Stimulated activated CD8-positive, alpha-beta memory T cell treated with anti-CD3 and anti-CD28 coated beads, Interleukin-12 subunit alpha, Interleukin-12 subunit beta, amount 100 ng/mL, for 24 hours (primary cell): ENCODE data around the gene CELF5.

ENCODE experiments used
- DNase-seq: peaks from one replicate; pipeline ENCODE4 v3.0.0-alpha.2; 2020; ENCODE audit errors: extremely low read depth

Gene CELF5

DNA sequence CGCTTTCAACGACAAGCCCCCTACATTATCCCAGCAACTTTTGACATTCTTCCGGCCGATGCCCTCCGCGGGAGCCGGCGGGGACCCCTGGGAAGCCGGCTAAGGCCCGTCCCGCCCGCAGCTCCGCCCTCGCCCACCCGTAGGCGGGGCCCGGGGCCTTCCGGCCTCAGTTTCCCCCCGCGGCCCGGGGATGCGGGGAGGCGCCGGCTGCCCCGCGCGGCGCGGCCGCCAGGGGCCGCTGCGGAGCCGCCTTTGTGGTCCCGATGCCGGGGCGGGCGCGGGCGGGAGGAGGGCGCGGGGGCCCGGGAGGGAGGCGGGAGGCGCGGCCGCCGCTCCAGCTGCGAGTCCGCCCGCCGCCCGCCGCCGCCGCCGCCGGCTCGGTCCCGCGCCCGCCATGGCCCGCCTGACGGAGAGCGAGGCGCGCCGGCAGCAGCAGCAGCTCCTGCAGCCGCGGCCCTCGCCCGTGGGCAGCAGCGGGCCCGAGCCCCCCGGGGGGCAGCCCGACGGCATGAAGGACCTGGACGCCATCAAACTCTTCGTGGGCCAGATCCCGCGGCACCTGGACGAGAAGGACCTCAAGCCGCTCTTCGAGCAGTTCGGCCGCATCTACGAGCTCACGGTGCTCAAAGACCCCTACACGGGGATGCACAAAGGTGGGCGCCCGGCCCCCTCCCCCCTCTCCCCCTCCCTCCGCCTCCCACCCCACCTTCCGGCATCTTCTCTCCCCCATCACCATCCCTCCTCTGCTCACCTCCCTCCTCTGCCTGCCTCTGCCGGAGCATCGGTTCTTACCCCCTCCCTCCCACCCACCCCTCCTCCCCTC, at the start of gene CELF5:
CELF5 (plus strand) TSS at position 316 of the 823 bp plus-strand sequence; CDS start at position 395, 79 bp downstream.
- DNase-seq = peak; percentile 25

DNA sequence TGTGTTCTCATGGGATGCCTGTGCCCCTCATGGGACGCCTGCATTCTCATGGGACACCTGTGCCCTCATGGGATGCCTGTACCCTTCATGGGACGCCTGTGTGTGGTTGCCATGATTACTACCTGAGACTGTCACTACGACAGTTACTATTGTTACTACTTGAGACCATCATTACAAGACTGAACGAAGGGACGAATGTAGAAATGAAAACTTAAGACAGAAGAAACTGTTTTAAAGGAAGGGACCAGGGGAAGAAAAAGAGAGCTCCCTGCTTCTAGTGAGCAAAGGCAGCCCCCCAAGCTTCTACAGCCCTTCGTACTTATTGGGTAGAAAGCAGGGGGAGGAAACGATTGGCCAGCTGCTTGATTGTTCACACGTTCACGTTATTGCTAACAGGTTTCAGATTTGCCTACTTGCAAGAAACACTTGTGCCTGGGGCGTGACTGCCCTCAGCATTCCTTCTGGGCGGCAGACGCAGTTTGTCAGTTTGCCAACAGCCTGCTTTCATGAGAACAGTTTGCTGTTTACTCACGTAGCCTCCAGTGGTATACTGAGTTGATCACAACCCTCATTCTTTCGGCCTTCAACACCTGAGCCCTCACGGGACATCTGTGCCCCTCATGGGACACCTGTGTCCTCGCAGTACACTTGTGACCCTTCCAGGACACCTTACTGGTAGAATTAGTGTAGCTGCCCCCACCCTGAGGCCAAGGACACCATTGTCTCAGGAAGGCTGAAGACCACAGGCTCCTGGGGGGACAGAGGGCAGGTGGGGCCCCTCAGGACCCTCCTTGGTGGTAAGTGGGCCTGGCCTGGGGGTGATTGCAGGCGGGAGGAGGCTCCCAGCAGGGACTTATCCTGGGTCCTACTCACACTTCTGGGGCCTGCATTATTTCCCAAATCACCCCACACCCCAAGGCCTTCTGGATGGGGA, 48.4 kb upstream of the CELF5 start:
- no peak for DNase-seq

DNA sequence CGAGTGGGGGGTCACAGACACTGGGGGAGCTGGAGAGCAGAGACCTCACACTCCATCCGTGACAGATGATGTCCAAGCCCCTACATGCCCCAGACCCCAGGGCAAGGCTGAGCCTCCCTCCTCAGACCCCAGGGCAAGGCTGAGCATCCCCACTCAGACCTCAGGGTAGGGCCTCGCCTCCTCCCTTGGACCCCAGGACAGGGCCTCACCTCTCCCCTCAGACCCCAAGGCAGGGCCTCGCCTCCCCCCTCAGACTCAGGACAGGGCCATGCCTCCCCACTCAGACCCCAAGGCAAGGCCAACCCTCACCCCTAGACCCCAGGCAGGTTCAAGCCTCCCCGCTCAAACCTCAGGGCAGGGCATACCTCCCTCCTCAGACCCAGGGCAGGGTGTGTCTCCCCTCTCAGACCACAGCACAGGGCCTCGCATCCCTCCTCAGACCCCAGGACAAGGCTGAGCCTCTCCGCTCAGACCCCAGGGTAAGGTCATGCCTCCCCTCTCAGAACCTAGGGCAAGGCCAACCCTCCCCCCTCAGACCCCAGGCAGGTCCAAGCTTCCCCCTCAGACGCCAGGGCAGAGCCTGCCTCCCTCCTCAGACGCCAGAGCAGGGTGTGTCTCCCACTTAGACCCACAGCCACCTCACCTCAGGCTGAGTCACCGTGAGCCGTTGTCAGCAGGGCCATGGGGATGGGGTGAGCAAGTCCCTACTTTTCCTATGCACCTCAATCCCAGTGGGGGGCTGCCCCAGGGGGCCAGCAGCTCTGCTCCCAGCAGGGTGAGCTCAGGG, 47.6 kb upstream of the CELF5 start:
- no peak for DNase-seq

DNA sequence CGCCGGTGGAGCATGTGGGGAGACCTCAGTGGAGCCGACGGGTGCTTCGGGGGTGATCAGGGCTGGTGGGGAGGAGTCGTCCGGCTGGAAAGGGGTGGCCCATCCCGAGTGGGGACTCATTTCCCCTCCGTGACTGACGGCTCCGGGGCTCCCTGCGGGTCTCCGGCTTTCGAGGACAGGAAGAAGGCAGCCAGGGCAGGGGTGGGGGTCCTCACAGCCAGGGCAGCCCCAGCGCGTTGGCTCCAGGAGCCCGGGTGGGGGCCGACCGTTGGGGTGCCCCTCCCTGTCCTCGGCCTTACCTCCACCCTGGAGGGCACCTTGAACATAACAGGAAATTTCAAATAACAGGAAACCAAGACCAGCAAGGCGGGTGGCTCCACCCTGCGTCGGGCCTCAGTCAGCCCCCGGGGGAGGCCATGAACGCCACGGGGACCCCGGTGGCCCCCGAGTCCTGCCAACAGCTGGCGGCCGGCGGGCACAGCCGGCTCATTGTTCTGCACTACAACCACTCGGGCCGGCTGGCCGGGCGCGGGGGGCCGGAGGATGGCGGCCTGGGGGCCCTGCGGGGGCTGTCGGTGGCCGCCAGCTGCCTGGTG, 46.0 kb upstream of the CELF5 start, which contains the start of gene S1PR4:
S1PR4 (plus strand) TSS at position 393 of the 596 bp plus-strand sequence; CDS start at position 417, 24 bp downstream.
- peak; percentile 31 for DNase-seq

DNA sequence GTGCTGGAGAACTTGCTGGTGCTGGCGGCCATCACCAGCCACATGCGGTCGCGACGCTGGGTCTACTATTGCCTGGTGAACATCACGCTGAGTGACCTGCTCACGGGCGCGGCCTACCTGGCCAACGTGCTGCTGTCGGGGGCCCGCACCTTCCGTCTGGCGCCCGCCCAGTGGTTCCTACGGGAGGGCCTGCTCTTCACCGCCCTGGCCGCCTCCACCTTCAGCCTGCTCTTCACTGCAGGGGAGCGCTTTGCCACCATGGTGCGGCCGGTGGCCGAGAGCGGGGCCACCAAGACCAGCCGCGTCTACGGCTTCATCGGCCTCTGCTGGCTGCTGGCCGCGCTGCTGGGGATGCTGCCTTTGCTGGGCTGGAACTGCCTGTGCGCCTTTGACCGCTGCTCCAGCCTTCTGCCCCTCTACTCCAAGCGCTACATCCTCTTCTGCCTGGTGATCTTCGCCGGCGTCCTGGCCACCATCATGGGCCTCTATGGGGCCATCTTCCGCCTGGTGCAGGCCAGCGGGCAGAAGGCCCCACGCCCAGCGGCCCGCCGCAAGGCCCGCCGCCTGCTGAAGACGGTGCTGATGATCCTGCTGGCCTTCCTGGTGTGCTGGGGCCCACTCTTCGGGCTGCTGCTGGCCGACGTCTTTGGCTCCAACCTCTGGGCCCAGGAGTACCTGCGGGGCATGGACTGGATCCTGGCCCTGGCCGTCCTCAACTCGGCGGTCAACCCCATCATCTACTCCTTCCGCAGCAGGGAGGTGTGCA, 45.3 kb upstream of the CELF5 start:
- no peak for DNase-seq

DNA sequence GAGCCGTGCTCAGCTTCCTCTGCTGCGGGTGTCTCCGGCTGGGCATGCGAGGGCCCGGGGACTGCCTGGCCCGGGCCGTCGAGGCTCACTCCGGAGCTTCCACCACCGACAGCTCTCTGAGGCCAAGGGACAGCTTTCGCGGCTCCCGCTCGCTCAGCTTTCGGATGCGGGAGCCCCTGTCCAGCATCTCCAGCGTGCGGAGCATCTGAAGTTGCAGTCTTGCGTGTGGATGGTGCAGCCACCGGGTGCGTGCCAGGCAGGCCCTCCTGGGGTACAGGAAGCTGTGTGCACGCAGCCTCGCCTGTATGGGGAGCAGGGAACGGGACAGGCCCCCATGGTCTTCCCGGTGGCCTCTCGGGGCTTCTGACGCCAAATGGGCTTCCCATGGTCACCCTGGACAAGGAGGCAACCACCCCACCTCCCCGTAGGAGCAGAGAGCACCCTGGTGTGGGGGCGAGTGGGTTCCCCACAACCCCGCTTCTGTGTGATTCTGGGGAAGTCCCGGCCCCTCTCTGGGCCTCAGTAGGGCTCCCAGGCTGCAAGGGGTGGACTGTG, 44.6 kb upstream of the CELF5 start:
- no peak for DNase-seq

DNA sequence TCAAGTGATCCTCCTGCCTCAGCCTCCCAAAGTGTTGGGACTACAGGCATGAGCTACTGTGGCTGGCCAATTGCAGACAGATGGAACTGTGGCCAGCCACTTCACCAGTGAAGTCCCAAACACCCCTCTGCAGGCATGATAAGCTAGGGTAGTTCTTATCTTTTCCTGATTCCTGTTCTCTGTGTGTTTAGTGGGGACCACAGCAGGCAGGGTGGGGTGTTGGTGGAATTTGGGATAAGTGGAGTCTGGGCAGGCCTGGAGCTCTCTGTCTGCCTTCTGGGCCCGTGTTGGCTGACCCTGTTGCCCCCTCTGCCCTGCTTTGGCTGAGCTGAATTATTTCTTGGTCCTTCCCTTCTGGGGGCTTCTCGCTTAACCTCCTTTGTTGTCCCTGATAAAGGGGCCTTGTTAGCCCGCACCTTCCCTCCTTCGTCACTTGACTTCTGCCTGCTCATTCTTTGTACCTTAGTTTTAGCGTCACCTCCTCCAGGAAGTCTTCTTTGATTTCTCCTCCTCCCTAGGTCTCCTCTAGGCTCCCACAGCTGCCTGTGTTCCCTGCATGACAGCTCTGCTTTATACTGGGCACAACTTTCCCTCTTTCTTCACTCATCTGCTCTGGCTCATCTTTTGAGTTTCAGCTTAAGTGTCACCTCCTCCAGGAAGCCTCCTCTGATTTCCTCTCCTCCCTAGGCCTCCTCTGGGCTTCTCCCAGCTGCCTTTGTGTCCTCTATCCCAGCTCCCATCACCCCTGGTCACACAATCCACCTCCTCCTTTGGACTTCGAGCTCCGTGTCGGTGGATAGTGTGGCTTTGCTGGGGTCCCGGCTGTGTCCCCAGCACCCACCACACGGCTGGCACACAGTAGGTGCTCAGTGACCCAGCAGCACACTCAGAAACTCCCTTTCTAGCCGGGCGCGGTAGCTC, 40.5 kb upstream of the CELF5 start:
- DNase-seq = no peak

DNA sequence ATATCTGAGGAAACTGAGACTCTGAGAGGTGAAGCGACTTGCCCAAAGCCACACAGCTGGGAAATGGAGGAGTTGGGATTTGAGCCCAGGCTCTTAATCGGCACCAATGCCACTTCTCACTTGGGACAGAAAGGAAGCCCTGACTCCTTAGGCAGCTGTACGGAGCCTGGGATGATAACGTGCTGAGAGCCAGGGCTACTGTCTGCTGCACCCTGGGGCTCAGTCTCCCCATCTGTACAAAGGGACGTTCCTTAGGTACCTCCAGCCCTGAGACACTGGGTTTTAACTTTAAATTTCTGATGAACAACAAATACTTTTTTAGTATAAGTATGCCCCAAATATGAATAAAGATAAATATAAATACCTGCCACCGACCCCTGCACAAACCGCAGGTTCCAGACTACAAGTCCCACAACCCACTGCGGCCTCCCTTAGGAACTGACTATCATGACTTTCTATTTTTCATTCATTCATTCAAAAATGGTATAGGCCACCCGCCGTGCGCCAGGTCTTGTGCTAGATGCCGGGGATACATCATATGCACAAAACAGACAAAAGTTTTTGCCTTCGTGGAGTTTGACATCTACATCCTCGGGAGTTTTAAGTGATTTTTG, 39.5 kb upstream of the CELF5 start:
- no peak for DNase-seq

DNA sequence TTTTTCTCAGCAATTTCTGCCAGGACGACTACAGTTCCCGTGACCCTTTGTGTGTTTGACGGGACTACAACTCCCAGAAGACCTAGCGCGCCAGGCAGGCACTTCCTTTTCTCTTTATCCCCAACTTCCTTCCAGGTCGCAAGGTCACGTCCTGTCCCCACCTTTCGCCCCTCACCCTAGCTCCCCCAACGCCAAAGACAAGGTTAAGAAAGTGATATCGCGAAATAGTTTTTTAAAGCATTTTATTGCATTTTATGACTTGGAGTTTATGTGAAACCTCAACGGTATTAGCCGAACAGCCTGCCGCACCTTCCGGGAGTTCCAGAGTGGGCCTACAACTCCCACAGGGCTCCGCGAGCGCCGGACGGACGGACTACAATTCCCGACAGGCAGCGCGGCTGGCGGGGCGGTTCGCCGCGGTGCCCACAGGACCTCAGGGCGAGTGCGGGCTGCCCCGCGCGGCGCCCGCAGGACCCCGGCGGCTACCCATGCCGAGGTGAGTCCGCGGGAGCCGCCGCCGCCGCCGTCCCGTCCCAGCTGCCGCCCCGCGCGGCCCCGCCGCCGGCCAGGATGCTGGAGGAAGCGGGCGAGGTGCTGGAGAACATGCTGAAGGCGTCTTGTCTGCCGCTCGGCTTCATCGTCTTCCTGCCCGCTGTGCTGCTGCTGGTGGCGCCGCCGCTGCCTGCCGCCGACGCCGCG, 38.9 kb upstream of the CELF5 start, which contains the start of gene NCLN:
NCLN (plus strand) TSS at position 470 of the 699 bp plus-strand sequence; CDS start at position 571, 101 bp downstream.
- peak; percentile 86 for DNase-seq

DNA sequence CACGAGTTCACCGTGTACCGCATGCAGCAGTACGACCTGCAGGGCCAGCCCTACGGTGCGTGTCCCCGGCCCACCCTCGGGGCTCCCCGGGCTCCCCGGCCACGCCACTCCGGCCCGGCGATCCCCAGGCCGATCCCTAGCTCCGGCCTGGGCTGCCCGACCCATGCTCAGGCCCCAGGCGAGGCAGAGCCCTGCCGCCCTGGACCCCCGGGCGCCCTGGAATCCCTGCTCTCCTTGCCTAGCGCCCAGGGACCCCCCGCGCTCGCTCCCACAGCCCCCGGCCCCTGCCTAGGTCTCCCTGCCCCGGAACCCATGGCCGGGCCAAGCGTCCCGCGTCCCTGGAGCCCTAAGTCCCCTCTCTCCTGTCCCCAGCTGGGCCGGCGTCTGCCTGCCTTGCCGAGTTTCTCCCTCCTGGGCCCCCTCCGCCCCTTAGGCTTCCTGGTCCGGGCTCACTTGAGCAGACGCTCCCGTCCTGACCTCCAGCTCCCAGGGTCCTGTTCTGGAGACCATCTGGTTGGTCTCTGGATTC, 38.2 kb upstream of the CELF5 start:
- DNase-seq = no peak

DNA sequence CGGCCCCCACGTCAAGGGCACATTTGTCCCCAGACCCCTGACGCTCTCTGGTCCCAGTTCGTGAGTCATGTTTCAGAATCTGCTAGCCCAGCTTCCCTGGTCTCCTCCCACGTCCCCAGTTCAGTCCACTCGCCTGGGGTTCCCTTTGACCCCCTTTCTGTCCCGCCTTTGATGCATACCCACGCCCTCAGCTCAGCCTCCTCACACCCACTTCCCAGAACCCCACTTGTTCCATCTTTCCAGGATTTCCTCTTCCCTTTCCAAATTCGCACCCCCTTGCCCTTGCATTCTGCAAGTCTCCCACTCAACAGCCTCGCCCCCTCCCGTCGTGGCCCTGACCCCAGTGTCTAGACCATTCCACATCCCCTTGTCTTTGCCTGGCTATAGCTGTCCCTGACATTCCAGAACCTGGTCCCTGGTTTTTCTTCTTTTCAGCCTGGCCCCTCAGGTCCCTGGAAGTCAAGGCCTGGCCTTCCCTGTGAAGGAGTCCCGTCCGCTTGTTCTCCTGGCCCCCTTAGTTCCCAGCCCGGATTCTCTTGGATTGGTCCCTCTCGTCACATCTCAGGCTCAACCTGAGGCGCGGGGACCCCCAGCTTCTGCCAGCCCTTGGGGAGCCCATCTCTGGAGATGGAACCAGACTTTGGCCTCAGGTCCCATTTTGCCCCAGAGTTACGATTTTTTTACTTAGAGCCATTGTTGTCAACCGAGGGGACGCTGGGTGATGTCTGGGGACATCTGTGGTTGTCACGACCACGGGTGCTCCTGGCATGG, 37.4 kb upstream of the CELF5 start:
- DNase-seq = no peak

DNA sequence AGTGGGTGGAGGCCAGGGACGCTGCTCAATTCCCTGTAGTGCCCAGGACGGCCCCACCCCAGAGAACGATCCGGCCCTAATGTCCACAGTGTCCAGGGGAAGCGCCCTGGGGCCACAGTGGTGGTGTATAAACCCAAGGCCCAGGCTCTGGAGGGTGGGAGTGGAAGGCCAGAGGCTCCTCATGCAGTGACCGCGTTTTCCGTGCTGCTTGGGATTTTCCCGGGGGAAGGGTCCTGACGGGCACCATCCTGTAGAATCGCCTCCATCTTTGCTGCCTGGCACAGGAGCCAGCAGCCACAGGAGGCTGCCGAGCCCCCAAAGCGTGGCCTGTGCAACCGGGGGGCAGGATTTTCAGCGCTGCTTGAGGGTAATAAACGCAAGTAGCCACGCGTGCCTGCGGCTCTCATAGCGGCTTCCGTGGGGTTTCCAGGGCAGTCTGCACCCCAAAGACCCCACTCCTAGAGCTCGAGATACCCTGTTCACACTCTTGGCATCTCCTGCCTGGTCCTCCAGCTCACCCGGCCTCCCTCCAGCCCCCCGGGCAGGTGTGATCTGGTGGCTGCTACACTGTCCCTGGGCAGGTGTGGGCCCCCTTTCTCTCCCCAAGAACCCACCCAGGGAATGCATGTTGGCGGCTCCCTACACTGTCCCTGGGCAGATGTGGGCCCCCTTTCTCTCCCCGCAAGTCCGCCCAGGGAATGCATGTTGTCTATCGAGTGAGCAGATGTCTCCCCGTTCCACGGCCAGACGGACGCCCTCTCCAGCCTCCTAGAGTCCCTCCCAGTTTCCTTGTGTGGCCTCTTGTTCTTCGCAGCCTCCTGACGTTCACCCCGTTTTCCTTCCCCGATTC, 36.6 kb upstream of the CELF5 start:
- no peak for DNase-seq

DNA sequence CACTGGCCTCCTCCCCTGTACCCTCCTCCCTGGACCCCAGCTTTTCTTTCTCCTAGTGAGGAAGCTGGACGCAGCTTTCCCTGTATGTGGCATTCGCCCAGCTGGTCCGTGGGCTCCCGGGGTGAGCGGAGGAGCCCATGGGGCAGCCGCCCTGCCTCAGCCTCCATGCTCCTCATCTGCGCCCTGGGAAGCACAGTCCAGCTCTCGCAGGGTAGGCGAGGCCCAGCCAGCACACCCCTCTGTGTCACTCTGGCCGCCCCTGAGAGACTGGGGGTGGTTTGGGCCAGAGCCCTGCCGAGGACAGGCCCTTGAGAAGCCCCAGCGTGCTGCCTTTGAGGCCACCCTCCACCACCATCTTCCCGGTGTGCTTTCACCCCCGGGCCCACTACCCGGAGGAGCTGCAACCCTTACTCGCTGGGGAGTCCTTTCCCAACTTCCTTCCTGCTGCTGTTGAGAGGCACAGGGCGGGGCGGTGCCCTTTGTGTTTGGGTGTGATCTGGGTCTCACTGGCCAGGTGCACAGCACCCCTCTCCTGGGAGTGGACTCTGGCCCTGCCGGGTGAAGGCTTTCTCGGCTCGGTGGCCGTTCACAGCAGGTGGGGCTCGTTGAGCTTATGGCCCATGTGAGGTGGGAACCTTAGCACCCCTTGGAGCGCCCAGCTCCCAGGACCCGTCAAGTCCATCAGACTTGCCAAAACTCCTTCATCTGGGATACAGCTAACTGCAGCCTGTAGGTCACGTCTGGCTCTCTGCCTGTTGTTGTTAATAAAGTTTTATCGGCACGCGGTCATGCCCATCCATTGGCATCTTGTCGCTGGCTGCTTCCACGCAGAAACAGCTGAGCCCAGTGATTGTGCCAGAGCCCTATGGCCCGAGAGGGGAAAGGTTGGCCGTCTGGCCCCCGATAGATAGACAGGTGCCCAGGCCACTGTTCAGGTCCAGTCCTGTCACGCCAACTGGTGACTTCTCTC, 35.5 kb upstream of the CELF5 start:
- DNase-seq = no peak

DNA sequence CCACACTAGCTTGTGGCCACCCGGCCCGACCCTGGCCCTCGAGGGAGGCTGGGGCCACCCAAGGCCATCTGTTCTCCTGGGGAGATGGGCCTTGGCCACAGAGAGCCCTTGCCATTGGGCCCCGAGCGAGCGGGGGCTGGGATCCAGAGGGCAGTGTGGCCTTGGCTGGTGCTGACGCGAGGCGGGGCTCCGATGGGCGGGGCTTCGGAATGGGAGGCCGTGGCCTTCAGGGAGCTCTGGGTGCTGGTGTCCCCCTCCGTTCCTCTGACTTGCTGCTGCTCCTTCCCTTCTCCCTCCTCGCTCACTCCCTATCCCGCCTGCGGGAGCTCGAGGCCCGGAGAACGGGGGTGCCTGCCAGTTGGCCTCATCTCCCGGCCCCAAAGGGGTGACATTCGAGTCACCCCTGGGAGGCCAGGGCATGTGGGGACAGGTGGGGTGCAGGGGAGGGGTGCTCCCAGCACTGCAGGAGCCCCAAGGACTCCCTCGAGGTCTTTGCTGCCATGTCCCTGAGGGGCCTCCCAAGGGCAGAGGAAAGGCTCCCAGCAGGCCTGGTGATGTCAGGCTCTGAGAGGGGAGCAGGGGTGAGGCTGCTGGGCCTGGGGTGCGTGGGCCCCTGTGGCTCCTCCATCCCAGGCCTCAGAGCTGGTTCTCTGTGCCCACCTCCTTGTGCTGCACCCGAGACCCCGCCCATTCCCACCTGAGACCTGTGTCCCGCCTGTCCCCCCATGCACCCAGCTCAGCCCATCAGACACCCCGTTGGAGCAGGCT, 34.6 kb upstream of the CELF5 start:
- no peak for DNase-seq
